ENCODE measurements around the gene GRIN1.
A peak's percentile ranks its signal among the peaks of the same experiment; 100 is the strongest.

Gene GRIN1

DNA sequence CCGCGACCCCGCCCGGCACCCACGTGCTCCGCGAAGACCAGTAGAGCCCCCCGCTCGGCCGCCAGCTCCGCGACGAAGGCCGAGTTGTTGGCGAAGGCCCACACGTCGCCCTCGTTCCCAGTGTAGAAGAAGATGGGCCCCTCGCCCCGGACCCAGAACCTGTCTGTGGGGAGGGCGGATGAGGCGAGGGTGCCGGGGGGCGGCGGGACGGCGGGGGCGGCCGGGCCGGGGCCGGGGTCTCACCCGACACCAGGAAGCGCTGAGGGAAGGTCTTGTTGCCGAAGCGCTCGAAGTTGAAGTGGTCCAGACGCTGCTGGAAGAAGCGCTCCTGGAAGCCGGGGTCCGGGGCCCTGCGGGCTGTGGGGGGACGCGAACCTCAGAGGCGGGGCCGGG, 24.7 kb upstream of the GRIN1 start:
- Histone ChIP-seq H3K4me3 (ENCODE audit: low read length in 2 of 2) (peak overlapping the region in 1 of 2 donors; percentile 73), H3K18ac (ENCODE audit: low read length) (peak overlapping the region; percentile 94), H4K91ac (ENCODE audit: low read depth, low read length, poor library complexity) (no peak overlapping the region), H2BK120ac (ENCODE audit: low read depth, low read length) (no peak overlapping the region), H3K9ac (ENCODE audit: low read depth, low read length, poor library complexity) (peak overlapping the region; percentile 44), H2AFZ (ENCODE audit: low read length) (peak overlapping the region; percentile 86), H3K27me3 (ENCODE audit: control insufficient read depth in 3 of 3, insufficient read depth in 3 of 3, low read depth in 1 of 3, low read length in 3 of 3) (peaks cover 0 to 34% (median 5%) of the 10 kb centered on the region in 3 experiments), H3K4me2 (ENCODE audit: insufficient read depth, low read length, poor library complexity, severe bottlenecking) (peak overlapping the region; percentile 77), H3K27ac (replicated peaks; ENCODE audit: low read length) (no peak overlapping the region), H3K79me1 (ENCODE audit: low read depth, low read length) (no peaks in the 10 kb centered on the region), H2AK5ac (ENCODE audit: low read depth, low read length) (no peak overlapping the region), H2BK15ac (ENCODE audit: low read length) (no peak overlapping the region), H2BK12ac (ENCODE audit: low read length) (no peak overlapping the region), H3K36me3 (replicated peaks in 1 of 2; ENCODE audit: control insufficient read depth in 2 of 2, insufficient read depth in 2 of 2, low read length in 2 of 2) (peaks cover 6% of the 10 kb centered on the region in 2 donors), H3K4ac (ENCODE audit: low read length) (no peak overlapping the region), H3K23ac (ENCODE audit: low read depth, low read length, poor library complexity) (peak overlapping the region; percentile 96), H3K9me3 (replicated peaks in 1 of 2; ENCODE audit: control insufficient read depth in 2 of 2, insufficient read depth in 1 of 2, low read depth in 1 of 2, low read length in 2 of 2) (no peaks in the 10 kb centered on the region), H2BK5ac (ENCODE audit: low read length) (no peak overlapping the region), H4K8ac (ENCODE audit: low read depth, low read length) (no peak overlapping the region), H3K14ac (ENCODE audit: low read length) (no peak overlapping the region), H3K4me1 (ENCODE audit: control insufficient read depth in 2 of 2, insufficient read depth in 1 of 2, low read depth in 1 of 2, low read length in 2 of 2) (peaks cover 0 to 14% of the 10 kb centered on the region in 2 donors)
- DNase-seq (ENCODE audit: low spot score) = no peak
- WGBS, 2 donors (ENCODE audit: extremely low coverage in 2 of 2, insufficient read length in 2 of 2, insufficient replicate concordance in 1 of 2) = no CpG with 5 or more reads among the region's 45 CpGs

DNA sequence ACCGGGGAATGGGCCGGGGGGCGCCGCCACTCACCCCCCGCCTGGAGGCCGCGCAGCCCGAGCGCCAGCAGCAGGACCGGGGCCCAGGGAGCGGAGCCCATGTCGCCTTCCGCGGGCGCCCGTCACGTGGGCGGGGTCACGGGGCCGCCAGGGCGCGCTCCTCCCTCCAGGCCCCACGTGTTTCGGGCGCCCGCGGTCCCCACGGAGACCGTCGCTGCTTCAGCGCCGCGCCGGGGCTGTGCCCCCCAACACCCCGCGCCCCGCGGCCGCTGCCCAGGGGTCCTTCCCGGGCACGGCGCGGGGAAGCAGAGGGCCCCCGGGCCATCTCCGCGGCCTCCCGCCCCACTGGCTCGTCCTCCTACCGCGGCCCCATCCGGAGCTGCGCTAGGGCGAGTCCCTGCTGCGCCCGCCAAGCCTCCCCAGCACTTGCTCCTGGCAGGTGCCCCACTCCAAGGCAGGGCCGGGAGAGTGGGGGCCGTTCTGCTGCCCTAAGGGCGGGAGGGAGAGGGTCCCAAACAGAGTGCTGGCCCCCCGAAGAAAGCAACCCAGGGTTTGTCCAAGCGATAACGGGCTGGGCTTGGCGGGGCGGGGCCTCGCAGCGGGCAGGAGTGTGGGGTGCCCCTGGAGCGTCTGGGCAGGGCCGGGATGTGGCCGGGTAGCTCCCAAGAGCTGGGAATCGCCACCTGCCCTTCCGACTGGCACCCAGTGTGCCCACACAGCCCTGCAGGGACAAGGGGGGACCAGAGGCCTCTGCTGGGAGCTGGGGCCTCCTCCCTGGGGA, 24.2 kb upstream of the GRIN1 start, which contains the start of gene DPP7:
DPP7 (minus strand) TSS at position 121 of the 781 bp plus-strand sequence; CDS start at position 101, 20 bp downstream.
- Histone ChIP-seq H3K79me1 (ENCODE audit: low read depth, low read length) (no peaks in the 10 kb centered on the region), H2AFZ (ENCODE audit: low read length) (peak within 1 kb of the TSS; percentile 86), H2BK5ac (ENCODE audit: low read length) (peak within 1 kb of the TSS; percentile 53), H2BK120ac (ENCODE audit: low read depth, low read length) (peak within 1 kb of the TSS; percentile 3), H3K18ac (ENCODE audit: low read length) (peak within 1 kb of the TSS; percentile 94), H3K27me3 (ENCODE audit: control insufficient read depth in 3 of 3, insufficient read depth in 3 of 3, low read depth in 1 of 3, low read length in 3 of 3) (peaks cover 0 to 34% (median 5%) of the 10 kb centered on the region in 3 experiments), H3K4me2 (ENCODE audit: insufficient read depth, low read length, poor library complexity, severe bottlenecking) (peak within 1 kb of the TSS; percentile 77), H4K8ac (ENCODE audit: low read depth, low read length) (no peak within 1 kb of the TSS), H3K14ac (ENCODE audit: low read length) (peak within 1 kb of the TSS; percentile 90), H3K27ac (replicated peaks; ENCODE audit: low read length) (no peak within 1 kb of the TSS), H3K4ac (ENCODE audit: low read length) (peak within 1 kb of the TSS; percentile 89), H3K36me3 (replicated peaks in 1 of 2; ENCODE audit: control insufficient read depth in 2 of 2, insufficient read depth in 2 of 2, low read length in 2 of 2) (peaks cover 3% of the 10 kb centered on the region in 2 donors), H3K4me3 (ENCODE audit: low read length in 2 of 2) (peak within 1 kb of the TSS in 1 of 2 donors; percentile 73), H3K4me1 (ENCODE audit: control insufficient read depth in 2 of 2, insufficient read depth in 1 of 2, low read depth in 1 of 2, low read length in 2 of 2) (peaks cover 0 to 14% of the 10 kb centered on the region in 2 donors), H2BK15ac (ENCODE audit: low read length) (peak within 1 kb of the TSS; percentile 74), H2AK5ac (ENCODE audit: low read depth, low read length) (peak within 1 kb of the TSS; percentile 97), H2BK12ac (ENCODE audit: low read length) (no peak within 1 kb of the TSS), H3K23ac (ENCODE audit: low read depth, low read length, poor library complexity) (peak within 1 kb of the TSS; percentile 96), H4K91ac (ENCODE audit: low read depth, low read length, poor library complexity) (peak within 1 kb of the TSS; percentile 72), H3K9ac (ENCODE audit: low read depth, low read length, poor library complexity) (peak within 1 kb of the TSS; percentile 81), H3K9me3 (replicated peaks in 1 of 2; ENCODE audit: control insufficient read depth in 2 of 2, insufficient read depth in 1 of 2, low read depth in 1 of 2, low read length in 2 of 2) (no peaks in the 10 kb centered on the region)
- DNase-seq (ENCODE audit: low spot score) = no peak
- no CpG with 5 or more reads among the region's 70 CpGs for WGBS, 2 donors (ENCODE audit: extremely low coverage in 2 of 2, insufficient read length in 2 of 2, insufficient replicate concordance in 1 of 2)

DNA sequence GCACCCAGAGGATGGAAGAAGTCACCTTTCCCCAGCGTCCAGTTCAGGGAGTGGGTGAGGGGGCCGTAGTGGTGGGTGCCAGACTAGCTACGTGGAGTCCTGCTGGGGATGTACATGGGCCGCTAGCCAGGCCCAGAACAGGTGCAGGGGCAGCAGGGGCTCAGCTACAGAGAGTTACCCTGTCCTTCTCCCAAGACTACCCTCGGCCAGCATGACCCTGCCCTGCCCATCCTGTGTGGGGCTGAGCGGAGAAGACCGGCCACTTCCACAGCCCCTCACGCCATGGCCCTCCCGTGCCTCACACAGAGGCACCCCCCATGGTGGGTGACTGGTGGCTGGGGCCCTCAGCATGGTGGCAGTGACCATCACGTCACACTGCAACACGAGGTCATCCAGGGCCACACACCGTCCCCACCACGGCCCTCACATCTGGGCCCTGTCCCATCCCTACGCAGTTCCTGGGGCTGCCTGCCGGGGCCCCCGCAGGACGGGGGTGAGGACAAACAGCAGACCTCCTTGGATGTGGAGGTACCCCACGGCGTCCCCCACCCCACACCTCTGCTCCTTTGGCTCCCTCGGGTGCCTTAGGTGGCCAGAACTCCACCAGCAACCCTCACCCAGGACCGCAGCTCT, 23.4 kb upstream of the GRIN1 start:
- peak overlapping the region; percentile 89 for H3K4ac ChIP-seq (ENCODE audit: low read length)
- no peak overlapping the region for H4K8ac ChIP-seq (ENCODE audit: low read depth, low read length)
- peak overlapping the region; percentile 81 for H3K9ac ChIP-seq (ENCODE audit: low read depth, low read length, poor library complexity)
- peaks cover 0 to 34% (median 5%) of the 10 kb centered on the region in 3 experiments for H3K27me3 ChIP-seq (ENCODE audit: control insufficient read depth in 3 of 3, insufficient read depth in 3 of 3, low read depth in 1 of 3, low read length in 3 of 3)
- no peaks in the 10 kb centered on the region for H3K9me3 ChIP-seq (replicated peaks in 1 of 2; ENCODE audit: control insufficient read depth in 2 of 2, insufficient read depth in 1 of 2, low read depth in 1 of 2, low read length in 2 of 2)
- H3K4me2 ChIP-seq (ENCODE audit: insufficient read depth, low read length, poor library complexity, severe bottlenecking) = no peak overlapping the region
- no peak for DNase-seq (ENCODE audit: low spot score)
- H2BK12ac ChIP-seq (ENCODE audit: low read length) = no peak overlapping the region
- no peak overlapping the region for H2BK5ac ChIP-seq (ENCODE audit: low read length)
- WGBS, 2 donors (ENCODE audit: extremely low coverage in 2 of 2, insufficient read length in 2 of 2, insufficient replicate concordance in 1 of 2) = no CpG with 5 or more reads among the region's 21 CpGs
- peak overlapping the region; percentile 64 for H3K18ac ChIP-seq (ENCODE audit: low read length)
- H2BK120ac ChIP-seq (ENCODE audit: low read depth, low read length) = peak overlapping the region; percentile 3
- no peaks in the 10 kb centered on the region for H3K79me1 ChIP-seq (ENCODE audit: low read depth, low read length)
- peaks cover 0 to 2% of the 10 kb centered on the region in 2 donors for H3K36me3 ChIP-seq (replicated peaks in 1 of 2; ENCODE audit: control insufficient read depth in 2 of 2, insufficient read depth in 2 of 2, low read length in 2 of 2)
- peak overlapping the region; percentile 74 for H2BK15ac ChIP-seq (ENCODE audit: low read length)
- no peak overlapping the region for H3K27ac ChIP-seq (replicated peaks; ENCODE audit: low read length)
- H3K4me1 ChIP-seq (ENCODE audit: control insufficient read depth in 2 of 2, insufficient read depth in 1 of 2, low read depth in 1 of 2, low read length in 2 of 2) = peaks cover 0 to 14% of the 10 kb centered on the region in 2 donors
- H4K91ac ChIP-seq (ENCODE audit: low read depth, low read length, poor library complexity) = peak overlapping the region; percentile 72
- no peak overlapping the region for H3K4me3 ChIP-seq (ENCODE audit: low read length in 2 of 2)
- H3K14ac ChIP-seq (ENCODE audit: low read length) = no peak overlapping the region
- no peak overlapping the region for H2AFZ ChIP-seq (ENCODE audit: low read length)
- H2AK5ac ChIP-seq (ENCODE audit: low read depth, low read length) = peak overlapping the region; percentile 97
- H3K23ac ChIP-seq (ENCODE audit: low read depth, low read length, poor library complexity) = peak overlapping the region; percentile 96

DNA sequence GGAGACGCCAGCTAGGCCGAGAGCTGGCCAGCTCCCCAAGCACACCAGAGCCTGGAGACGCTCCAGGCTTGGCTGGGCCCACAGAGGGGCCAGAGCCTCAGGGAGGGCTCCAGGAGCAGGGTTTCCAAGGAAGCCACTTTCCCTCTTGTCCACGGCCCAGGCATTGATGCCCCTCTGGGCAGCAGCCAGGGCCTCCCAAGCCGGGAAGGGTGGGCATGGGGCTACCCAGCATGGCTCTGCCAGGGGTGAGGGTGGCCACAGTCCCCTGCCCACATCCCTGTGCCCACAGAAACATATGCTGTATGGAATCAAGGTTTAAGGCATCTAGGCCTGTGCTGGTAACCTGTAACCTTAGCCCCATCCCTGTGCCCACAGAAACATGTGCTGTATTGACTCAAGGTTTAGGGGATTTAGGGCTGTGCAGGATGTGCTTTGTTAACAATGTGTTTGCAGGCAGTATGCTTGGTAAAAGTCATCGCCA, 22.9 kb upstream of the GRIN1 start:
- Histone ChIP-seq H2AFZ (ENCODE audit: low read length) (peak overlapping the region; percentile 43), H2BK12ac (ENCODE audit: low read length) (peak overlapping the region; percentile 22), H3K27me3 (ENCODE audit: control insufficient read depth in 3 of 3, insufficient read depth in 3 of 3, low read depth in 1 of 3, low read length in 3 of 3) (peaks cover 0 to 34% (median 5%) of the 10 kb centered on the region in 3 experiments), H3K79me1 (ENCODE audit: low read depth, low read length) (no peaks in the 10 kb centered on the region), H3K18ac (ENCODE audit: low read length) (no peak overlapping the region), H3K27ac (replicated peaks; ENCODE audit: low read length) (no peak overlapping the region), H4K91ac (ENCODE audit: low read depth, low read length, poor library complexity) (no peak overlapping the region), H3K23ac (ENCODE audit: low read depth, low read length, poor library complexity) (no peak overlapping the region), H2BK15ac (ENCODE audit: low read length) (peak overlapping the region; percentile 74), H2AK5ac (ENCODE audit: low read depth, low read length) (peak overlapping the region; percentile 97), H4K8ac (ENCODE audit: low read depth, low read length) (no peak overlapping the region), H3K4ac (ENCODE audit: low read length) (no peak overlapping the region), H3K14ac (ENCODE audit: low read length) (no peak overlapping the region), H3K4me3 (ENCODE audit: low read length in 2 of 2) (no peak overlapping the region), H2BK120ac (ENCODE audit: low read depth, low read length) (no peak overlapping the region), H3K4me1 (ENCODE audit: control insufficient read depth in 2 of 2, insufficient read depth in 1 of 2, low read depth in 1 of 2, low read length in 2 of 2) (peaks cover 0 to 14% of the 10 kb centered on the region in 2 donors), H2BK5ac (ENCODE audit: low read length) (no peak overlapping the region), H3K9me3 (replicated peaks in 1 of 2; ENCODE audit: control insufficient read depth in 2 of 2, insufficient read depth in 1 of 2, low read depth in 1 of 2, low read length in 2 of 2) (no peaks in the 10 kb centered on the region), H3K9ac (ENCODE audit: low read depth, low read length, poor library complexity) (peak overlapping the region; percentile 4), H3K4me2 (ENCODE audit: insufficient read depth, low read length, poor library complexity, severe bottlenecking) (no peak overlapping the region), H3K36me3 (replicated peaks in 1 of 2; ENCODE audit: control insufficient read depth in 2 of 2, insufficient read depth in 2 of 2, low read length in 2 of 2) (no peaks in the 10 kb centered on the region)
- no CpG with 5 or more reads among the region's 6 CpGs for whole genome bisulfite sequencing, 2 donors (ENCODE audit: extremely low coverage in 2 of 2, insufficient read length in 2 of 2, insufficient replicate concordance in 1 of 2)
- no peak for DNase-seq (ENCODE audit: low spot score)

Data from neuronal stem cell (in vitro differentiated cells).